ENCODE results near the gene CFAP61.

CFAP61 gene

GRCh38 chr20:20210943-20211273 is 158.6 kb downstream of the CFAP61 start:
- no peak for TF ChIP-seq CTCF (IDR thresholded peaks at IDR 0.05; ENCODE audit: low read depth, low read length)
- H3K9me3 ChIP-seq, result no peaks in the 10 kb centered on the region
- no peaks in the 10 kb centered on the region for H3K36me3 ChIP-seq
- H3K4me3 ChIP-seq (ENCODE audit: low read depth, low read length), result no peak overlapping the region
- no peak for DNase-seq
- H3K4me1 ChIP-seq, result peaks cover 31% of the 10 kb centered on the region
- H3K27me3 ChIP-seq, result no peaks in the 10 kb centered on the region

GRCh38 chr20:20211274-20211987 is 159.1 kb downstream of the CFAP61 start:
- H3K27me3 ChIP-seq, result no peaks in the 10 kb centered on the region
- H3K4me3 ChIP-seq (ENCODE audit: low read depth, low read length), result no peak overlapping the region
- H3K9me3 ChIP-seq, result no peaks in the 10 kb centered on the region
- H3K4me1 ChIP-seq, result peaks cover 31% of the 10 kb centered on the region
- no peak for TF ChIP-seq CTCF (IDR thresholded peaks at IDR 0.05; ENCODE audit: low read depth, low read length)
- no peak for DNase-seq
- no peaks in the 10 kb centered on the region for H3K36me3 ChIP-seq

GRCh38 chr20:20211988-20212518 is 159.7 kb downstream of the CFAP61 start:
- no peak for TF ChIP-seq CTCF (IDR thresholded peaks at IDR 0.05; ENCODE audit: low read depth, low read length)
- H3K4me3 ChIP-seq (ENCODE audit: low read depth, low read length), result no peak overlapping the region
- no peaks in the 10 kb centered on the region for H3K36me3 ChIP-seq
- no peaks in the 10 kb centered on the region for H3K9me3 ChIP-seq
- H3K27me3 ChIP-seq, result no peaks in the 10 kb centered on the region
- H3K4me1 ChIP-seq, result peaks cover 31% of the 10 kb centered on the region
- no peak for DNase-seq

GRCh38 chr20:20212675-20213096 is 160.4 kb downstream of the CFAP61 start:
- Histone ChIP-seq H3K9me3 (no peaks in the 10 kb centered on the region), H3K27me3 (no peaks in the 10 kb centered on the region), H3K36me3 (no peaks in the 10 kb centered on the region), H3K4me3 (ENCODE audit: low read depth, low read length) (no peak overlapping the region), H3K4me1 (peaks cover 29% of the 10 kb centered on the region)
- DNase-seq, result no peak
- TF ChIP-seq CTCF (IDR thresholded peaks at IDR 0.05; ENCODE audit: low read depth, low read length), result no peak

- no peaks in the 10 kb centered on the region for H3K36me3 ChIP-seq
- H3K27me3 ChIP-seq, result no peaks in the 10 kb centered on the region
- no peak overlapping the region for H3K4me3 ChIP-seq (ENCODE audit: low read depth, low read length)
- TF ChIP-seq CTCF (IDR thresholded peaks at IDR 0.05; ENCODE audit: low read depth, low read length), result no peak
- no peak for DNase-seq
- H3K4me1 ChIP-seq, result peaks cover 23% of the 10 kb centered on the region
- H3K9me3 ChIP-seq, result no peaks in the 10 kb centered on the region; the same call in 1 of the 2 replicates
Observed at GRCh38 chr20:20213526-20214121, 161.3 kb downstream of the CFAP61 start.

- Histone ChIP-seq H3K9me3 (peaks cover 4% of the 10 kb centered on the region; the same call in 1 of the 2 replicates), H3K4me3 (ENCODE audit: low read depth, low read length) (no peak overlapping the region), H3K4me1 (peaks cover 19% of the 10 kb centered on the region), H3K27me3 (no peaks in the 10 kb centered on the region), H3K36me3 (no peaks in the 10 kb centered on the region)
- DNase-seq, result no peak
- TF ChIP-seq CTCF (IDR thresholded peaks at IDR 0.05; ENCODE audit: low read depth, low read length), result no peak
Observed at GRCh38 chr20:20214757-20215275, 162.5 kb downstream of the CFAP61 start.
